Measurements from ENCODE around the gene ISLR. TPM values are rescaled to one million over a fixed set of nuclear protein-coding genes. Genes with fewer than 3 reads are reported as not detected.

ISLR gene
- total RNA-seq, 3 donors from 2014 or later = 4.9 to 29.9 (median 7.4) TPM

DNA sequence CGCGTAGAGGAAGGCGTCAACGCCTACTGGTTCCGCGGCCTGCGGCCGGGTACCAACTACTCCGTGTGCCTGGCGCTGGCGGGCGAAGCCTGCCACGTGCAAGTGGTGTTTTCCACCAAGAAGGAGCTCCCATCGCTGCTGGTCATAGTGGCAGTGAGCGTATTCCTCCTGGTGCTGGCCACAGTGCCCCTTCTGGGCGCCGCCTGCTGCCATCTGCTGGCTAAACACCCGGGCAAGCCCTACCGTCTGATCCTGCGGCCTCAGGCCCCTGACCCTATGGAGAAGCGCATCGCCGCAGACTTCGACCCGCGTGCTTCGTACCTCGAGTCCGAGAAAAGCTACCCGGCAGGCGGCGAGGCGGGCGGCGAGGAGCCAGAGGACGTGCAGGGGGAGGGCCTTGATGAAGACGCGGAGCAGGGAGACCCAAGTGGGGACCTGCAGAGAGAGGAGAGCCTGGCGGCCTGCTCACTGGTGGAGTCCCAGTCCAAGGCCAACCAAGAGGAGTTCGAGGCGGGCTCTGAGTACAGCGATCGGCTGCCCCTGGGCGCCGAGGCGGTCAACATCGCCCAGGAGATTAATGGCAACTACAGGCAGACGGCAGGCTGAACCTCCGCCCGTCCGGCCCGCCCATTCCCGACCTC is 39.0 kb upstream of the ISLR start:
- intact Hi-C loops (cut with DNase I, micrococcal nuclease) = no loop called here
- TF ChIP-seq, protein P1, sequence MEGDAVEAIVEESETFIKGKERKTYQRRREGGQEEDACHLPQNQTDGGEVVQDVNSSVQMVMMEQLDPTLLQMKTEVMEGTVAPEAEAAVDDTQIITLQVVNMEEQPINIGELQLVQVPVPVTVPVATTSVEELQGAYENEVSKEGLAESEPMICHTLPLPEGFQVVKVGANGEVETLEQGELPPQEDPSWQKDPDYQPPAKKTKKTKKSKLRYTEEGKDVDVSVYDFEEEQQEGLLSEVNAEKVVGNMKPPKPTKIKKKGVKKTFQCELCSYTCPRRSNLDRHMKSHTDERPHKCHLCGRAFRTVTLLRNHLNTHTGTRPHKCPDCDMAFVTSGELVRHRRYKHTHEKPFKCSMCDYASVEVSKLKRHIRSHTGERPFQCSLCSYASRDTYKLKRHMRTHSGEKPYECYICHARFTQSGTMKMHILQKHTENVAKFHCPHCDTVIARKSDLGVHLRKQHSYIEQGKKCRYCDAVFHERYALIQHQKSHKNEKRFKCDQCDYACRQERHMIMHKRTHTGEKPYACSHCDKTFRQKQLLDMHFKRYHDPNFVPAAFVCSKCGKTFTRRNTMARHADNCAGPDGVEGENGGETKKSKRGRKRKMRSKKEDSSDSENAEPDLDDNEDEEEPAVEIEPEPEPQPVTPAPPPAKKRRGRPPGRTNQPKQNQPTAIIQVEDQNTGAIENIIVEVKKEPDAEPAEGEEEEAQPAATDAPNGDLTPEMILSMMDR (IDR thresholded peaks at IDR 0.05) = peak; percentile 18
- DNase-seq (peak in 2 of 3 donors; percentile 55 to 65), ATAC-seq (peak; percentile 64)
- no peaks in the 10 kb centered on the region for H3K9me3 ChIP-seq
- H3K36me3 ChIP-seq (ENCODE audit: low read depth) = no peaks in the 10 kb centered on the region
- H3K4me1 ChIP-seq (ENCODE audit: low read depth) = peaks cover 8% of the 10 kb centered on the region
- no peak overlapping the region for H3K4me3 ChIP-seq

- peaks cover 8% of the 10 kb centered on the region for H3K4me1 ChIP-seq (ENCODE audit: low read depth)
- intact Hi-C loops (cut with DNase I, micrococcal nuclease) = no loop called here
- no peak overlapping the region for H3K4me3 ChIP-seq
- H3K36me3 ChIP-seq (ENCODE audit: low read depth) = no peaks in the 10 kb centered on the region
- DNase-seq = no peak
- TF ChIP-seq, protein P1 (IDR thresholded peaks at IDR 0.05) = no peak
- ATAC-seq = no peak
- no peaks in the 10 kb centered on the region for H3K9me3 ChIP-seq
These were observed 38.4 kb upstream of the ISLR start for GRCh38 chr15:74135041-74135565.

GRCh38 chr15:74136540-74136813 is 37.0 kb upstream of the ISLR start:
- DNase-seq (no peak), ATAC-seq (no peak)
- peaks cover 8% of the 10 kb centered on the region for H3K4me1 ChIP-seq (ENCODE audit: low read depth)
- H3K36me3 ChIP-seq (ENCODE audit: low read depth) = no peaks in the 10 kb centered on the region
- intact Hi-C loops (cut with DNase I, micrococcal nuclease) = no loop called here
- no peaks in the 10 kb centered on the region for H3K9me3 ChIP-seq
- TF ChIP-seq, protein P1 (IDR thresholded peaks at IDR 0.05) = no peak
- no peak overlapping the region for H3K4me3 ChIP-seq

DNA sequence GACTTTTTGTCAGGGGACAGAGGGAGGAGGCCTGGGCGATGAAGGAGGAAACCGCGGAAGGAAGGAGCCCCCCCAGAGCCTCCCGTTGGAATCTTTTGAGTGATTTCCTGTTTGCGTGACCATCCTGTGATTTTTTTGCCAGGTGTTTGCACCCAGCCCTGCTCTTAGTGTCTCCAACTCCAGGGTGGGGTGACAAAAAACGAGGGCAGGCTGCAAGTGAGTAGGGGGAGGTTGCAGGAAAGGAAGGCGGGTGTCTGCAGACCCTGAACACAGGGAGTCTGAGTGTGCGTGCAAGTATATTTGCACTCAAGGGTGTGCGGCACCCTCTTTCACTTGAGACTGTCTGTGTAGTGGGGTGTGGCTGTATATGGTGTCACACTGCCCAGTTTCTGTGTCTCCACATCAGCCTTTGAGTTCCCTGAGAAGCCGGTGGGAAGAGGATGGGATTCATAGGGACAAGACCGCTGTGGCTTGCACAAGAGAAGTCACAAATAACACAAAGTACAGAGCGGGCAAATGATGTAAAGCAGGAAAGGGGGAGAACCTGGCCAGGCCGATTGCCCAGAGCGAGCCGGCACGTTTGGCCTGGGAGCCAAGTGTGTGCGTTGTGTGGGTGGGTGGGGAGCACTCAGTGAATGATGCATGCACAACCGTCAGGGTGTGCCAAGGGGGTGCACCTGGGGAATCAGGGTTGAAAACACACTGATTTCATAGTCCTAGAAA is 36.5 kb upstream of the ISLR start:
- Histone ChIP-seq H3K9me3 (no peaks in the 10 kb centered on the region), H3K36me3 (ENCODE audit: low read depth) (no peaks in the 10 kb centered on the region), H3K4me1 (ENCODE audit: low read depth) (peaks cover 8% of the 10 kb centered on the region), H3K4me3 (no peak overlapping the region)
- TF ChIP-seq, protein P1 (IDR thresholded peaks at IDR 0.05) = no peak
- ATAC-seq (no peak), DNase-seq (no peak)
- intact Hi-C loops (cut with DNase I, micrococcal nuclease) = no loop called here

DNA sequence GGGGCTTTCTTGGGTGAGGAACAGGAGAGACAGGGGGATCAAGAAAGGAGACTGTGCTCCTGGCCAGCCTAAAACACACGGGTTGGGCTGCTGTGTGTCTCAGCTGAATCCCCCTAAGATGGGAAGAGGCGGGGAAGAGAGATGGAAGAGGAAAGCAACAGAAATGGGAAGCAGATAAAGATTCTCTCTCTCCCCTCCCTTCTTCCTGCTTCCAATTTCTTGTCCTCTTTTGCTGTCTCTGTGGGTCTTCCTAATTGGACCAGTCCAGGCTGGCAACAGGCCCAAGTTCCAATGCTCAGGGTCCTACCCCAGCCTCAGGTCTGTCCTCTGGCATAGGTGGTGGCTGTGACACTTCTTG is 36.0 kb upstream of the ISLR start:
- intact Hi-C loops (cut with DNase I, micrococcal nuclease) = no loop called here
- Histone ChIP-seq H3K4me1 (ENCODE audit: low read depth) (peaks cover 8% of the 10 kb centered on the region), H3K9me3 (no peaks in the 10 kb centered on the region), H3K36me3 (ENCODE audit: low read depth) (no peaks in the 10 kb centered on the region), H3K4me3 (no peak overlapping the region)
- ATAC-seq (no peak), DNase-seq (no peak)
- TF ChIP-seq, protein P1 (IDR thresholded peaks at IDR 0.05) = no peak
